BJ (cell line): ENCODE measurements around the gene PRX. TPM values are rescaled to one million over a fixed set of nuclear protein-coding genes. Genes with fewer than 3 reads are reported as not detected.

Experiments
- CTCF ChIA-PET: fragments of 350-600 bp; formaldehyde crosslinking; extraction: SDS; loops from one replicate; lab custom pipeline; 2021; ENCODE audit warnings: antibody characterized with exemption, inconsistent platforms; lab: Yijun Ruan, JAX
- POLR2A ChIA-PET: fragments of 300-600 bp; sonication (Branson Sonifier 250); formaldehyde crosslinking; extraction: SDS; loops from one replicate; lab custom pipeline; 2021; ENCODE audit warnings: antibody characterized with exemption; lab: Charles Lee
- DNase-seq: peaks from one replicate; pipeline ENCODE4 v3.0.0-alpha.2; 2011; ENCODE audit warnings: low read depth
- H3K27me3 ChIP-seq: 2 replicates; pipeline ENCODE4 v1.6.0; 2011; ENCODE audit warnings: low read length; ENCODE audit not compliant: control insufficient read depth, insufficient read depth
- H3K36me3 ChIP-seq: 2 replicates; pipeline ENCODE4 v1.5.1; 2011; ENCODE audit warnings: low read length; ENCODE audit not compliant: control insufficient read depth, insufficient read depth
- H3K4me3 ChIP-seq: 2 replicates; pipeline ENCODE4 v1.5.1; 2011; ENCODE audit warnings: low read depth, mild to moderate bottlenecking, control low read depth, low read length
- polyA plus RNA-seq: library from polyadenylated mRNA; depleted of rRNA; stranded (reverse); fragments of >200 nt; gene quantifications from 2 replicates; pipeline ENCODE4 v1.2.3, GENCODE V29; 2011
- TF ChIP-seq, protein P1 (sequence below): IDR thresholded peaks from 2 replicates; pipeline ENCODE4 v1.5.1; 2011; ENCODE audit warnings: low read depth, mild to moderate bottlenecking, control low read depth, inconsistent platforms, low read length, moderate library complexity; ENCODE audit not compliant: insufficient read depth

PRX gene
- polyA plus RNA-seq, 1 experiment: 2.4 TPM

- no peak for DNase-seq
- CTCF ChIA-PET: interaction anchor here (1.3 kb wide), 1 partner anchor 62 kb away, joined by 3 read pairs; no protein-coding TSS in a partner anchor
- Histone ChIP-seq H3K36me3 (peaks cover 24% of the 10 kb centered on the region), H3K27me3 (no peaks in the 10 kb centered on the region), H3K4me3 (no peak overlapping the region)
- POLR2A ChIA-PET: interaction anchor here (0.6 kb wide), 1 partner anchor 86 kb away, joined by 3 read pairs; no protein-coding TSS in a partner anchor
- TF ChIP-seq, protein P1, sequence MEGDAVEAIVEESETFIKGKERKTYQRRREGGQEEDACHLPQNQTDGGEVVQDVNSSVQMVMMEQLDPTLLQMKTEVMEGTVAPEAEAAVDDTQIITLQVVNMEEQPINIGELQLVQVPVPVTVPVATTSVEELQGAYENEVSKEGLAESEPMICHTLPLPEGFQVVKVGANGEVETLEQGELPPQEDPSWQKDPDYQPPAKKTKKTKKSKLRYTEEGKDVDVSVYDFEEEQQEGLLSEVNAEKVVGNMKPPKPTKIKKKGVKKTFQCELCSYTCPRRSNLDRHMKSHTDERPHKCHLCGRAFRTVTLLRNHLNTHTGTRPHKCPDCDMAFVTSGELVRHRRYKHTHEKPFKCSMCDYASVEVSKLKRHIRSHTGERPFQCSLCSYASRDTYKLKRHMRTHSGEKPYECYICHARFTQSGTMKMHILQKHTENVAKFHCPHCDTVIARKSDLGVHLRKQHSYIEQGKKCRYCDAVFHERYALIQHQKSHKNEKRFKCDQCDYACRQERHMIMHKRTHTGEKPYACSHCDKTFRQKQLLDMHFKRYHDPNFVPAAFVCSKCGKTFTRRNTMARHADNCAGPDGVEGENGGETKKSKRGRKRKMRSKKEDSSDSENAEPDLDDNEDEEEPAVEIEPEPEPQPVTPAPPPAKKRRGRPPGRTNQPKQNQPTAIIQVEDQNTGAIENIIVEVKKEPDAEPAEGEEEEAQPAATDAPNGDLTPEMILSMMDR: no peak
Measured at GRCh38 chr19:40367577-40368434, 45.4 kb downstream of the PRX start.

- POLR2A ChIA-PET: interaction anchor here (0.6 kb wide), 1 partner anchor 87 kb away, joined by 3 read pairs; no protein-coding TSS in a partner anchor
- Histone ChIP-seq H3K27me3 (no peaks in the 10 kb centered on the region), H3K4me3 (no peak overlapping the region; the same call in 1 of the 2 replicates), H3K36me3 (peaks cover 20% of the 10 kb centered on the region)
- CTCF ChIA-PET: interaction anchor here (1.3 kb wide), 1 partner anchor 61 kb away, joined by 3 read pairs; no protein-coding TSS in a partner anchor
- no peak for DNase-seq
- TF ChIP-seq, protein P1: no peak
Measured at GRCh38 chr19:40366697-40367561, 46.2 kb downstream of the PRX start.

DNA sequence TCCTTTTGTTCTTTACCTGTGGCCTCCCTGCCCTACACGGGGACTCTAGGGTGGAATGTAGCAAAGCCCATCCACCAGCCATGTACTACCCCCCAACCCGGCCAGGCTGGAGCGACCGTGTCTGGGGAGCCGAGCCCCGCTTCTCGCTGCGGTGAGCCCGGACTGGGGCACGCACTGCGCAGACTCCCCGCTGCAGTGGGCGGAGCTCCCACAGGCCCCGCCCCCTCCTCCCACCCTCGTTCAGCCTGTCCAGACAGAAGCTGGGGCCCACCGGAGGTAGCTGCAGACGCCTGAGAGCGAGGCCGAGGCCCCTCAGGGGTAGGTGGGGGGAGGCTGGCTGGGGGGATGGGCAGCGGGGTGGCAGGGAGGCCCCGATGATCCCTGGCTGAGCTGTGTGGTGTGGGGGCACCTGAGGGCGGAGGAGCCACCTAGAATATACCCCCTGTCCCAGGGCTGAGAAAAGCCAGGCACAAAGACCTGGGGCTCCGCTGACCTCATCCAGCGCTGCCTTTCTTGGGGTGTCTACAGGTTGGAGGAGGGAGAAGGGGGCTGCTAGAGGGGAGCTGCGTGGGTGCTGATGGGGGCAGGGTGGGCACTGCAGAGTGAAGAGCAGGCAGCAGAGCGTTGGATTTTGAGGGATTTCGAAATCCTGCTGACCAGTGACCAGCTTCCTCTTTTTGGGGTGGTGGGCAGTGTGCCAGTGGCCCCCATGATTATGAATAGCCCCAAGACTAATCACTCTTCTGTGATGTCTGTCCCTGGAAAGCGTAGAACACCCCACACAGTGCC is 47.4 kb downstream of the PRX start:
- H3K27me3 ChIP-seq: no peaks in the 10 kb centered on the region
- ChIA-PET POLR2A (interaction anchor here (0.7 kb wide), 1 partner anchor 1686 kb away, joined by 3 read pairs; no protein-coding TSS in a partner anchor), CTCF (interaction anchor here (0.6 kb wide), 1 partner anchor 55 kb away, joined by 3 read pairs; no protein-coding TSS in a partner anchor)
- H3K36me3 ChIP-seq: peaks cover 15% of the 10 kb centered on the region
- TF ChIP-seq, protein P1: no peak
- no peak for DNase-seq
- peak overlapping the region; percentile 56 for H3K4me3 ChIP-seq

DNA sequence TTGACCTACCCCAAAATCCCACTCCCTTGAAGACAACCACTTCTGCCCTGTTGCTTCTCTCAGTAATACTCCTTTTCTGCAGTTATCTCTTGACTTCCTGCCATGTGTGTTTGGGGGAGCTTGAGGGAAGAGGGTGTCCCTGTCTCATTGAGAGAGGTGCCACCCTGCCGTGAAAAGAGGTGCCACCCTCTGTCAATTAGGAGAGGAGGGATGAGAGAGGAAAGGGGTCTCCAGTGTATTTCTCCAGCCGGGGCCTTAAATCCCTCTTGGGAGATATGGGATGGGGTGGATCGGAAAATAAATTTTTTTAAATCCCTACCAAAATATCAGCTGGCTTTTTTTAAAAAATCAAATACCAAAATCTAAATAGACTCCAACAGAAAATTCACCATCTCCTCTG is 48.2 kb downstream of the PRX start:
- no peak for DNase-seq
- H3K27me3 ChIP-seq: no peaks in the 10 kb centered on the region
- POLR2A ChIA-PET: no interaction called here
- H3K36me3 ChIP-seq: peaks cover 9% of the 10 kb centered on the region
- H3K4me3 ChIP-seq: no peak overlapping the region; the same call in 1 of the 2 replicates
- CTCF ChIA-PET: interaction anchor here (0.6 kb wide), 1 partner anchor 43 kb away, joined by 3 read pairs; no protein-coding TSS in a partner anchor
- TF ChIP-seq, protein P1: no peak
